GM18502 (cell line): Measurements from ENCODE around the gene CLDN16.

Source experiments
- ATAC-seq: cut with Tn5 transposase; IDR thresholded peaks from one replicate; pipeline ENCODE4 v1.9.1; 2021; ENCODE audit warnings: mild to moderate bottlenecking; ENCODE audit not compliant: unreplicated experiment, poor library complexity

The CLDN16 gene, protein sequence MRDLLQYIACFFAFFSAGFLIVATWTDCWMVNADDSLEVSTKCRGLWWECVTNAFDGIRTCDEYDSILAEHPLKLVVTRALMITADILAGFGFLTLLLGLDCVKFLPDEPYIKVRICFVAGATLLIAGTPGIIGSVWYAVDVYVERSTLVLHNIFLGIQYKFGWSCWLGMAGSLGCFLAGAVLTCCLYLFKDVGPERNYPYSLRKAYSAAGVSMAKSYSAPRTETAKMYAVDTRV

DNA sequence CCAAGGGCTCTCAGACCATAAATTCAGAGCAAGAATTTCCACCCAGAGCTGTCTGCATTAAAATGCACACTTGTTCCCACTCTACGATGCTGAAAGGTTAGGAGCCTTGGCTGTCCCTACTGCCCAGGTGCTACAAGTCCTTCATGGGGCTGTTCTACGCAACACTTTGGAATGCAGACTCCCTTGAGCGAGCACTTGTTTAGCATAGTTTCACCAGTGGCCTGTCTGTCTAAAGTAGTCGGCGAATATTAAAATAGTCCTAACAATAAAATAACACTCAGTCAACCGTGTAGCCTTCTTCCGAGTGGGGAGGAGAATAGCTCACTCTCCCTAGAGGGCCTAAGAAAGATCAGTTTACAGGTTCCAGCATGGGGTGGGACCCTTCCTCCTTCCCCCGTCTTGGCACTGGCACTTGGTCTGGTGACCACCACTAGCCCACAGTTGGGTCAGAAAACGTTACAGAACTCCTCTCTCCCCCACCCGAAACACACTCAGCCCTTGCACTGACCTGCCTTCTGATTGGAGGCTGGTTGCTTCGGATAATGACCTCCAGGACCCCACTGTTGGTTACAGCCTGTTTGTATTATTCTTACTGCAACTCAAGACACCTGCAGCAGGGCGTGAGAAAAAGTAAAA, at the start of gene CLDN16:
Gene CLDN16 (plus strand): TSS at position 586 of the 636 bp plus-strand sequence. CDS start 167 bp downstream, outside the sequence.
- no peak for ATAC-seq

DNA sequence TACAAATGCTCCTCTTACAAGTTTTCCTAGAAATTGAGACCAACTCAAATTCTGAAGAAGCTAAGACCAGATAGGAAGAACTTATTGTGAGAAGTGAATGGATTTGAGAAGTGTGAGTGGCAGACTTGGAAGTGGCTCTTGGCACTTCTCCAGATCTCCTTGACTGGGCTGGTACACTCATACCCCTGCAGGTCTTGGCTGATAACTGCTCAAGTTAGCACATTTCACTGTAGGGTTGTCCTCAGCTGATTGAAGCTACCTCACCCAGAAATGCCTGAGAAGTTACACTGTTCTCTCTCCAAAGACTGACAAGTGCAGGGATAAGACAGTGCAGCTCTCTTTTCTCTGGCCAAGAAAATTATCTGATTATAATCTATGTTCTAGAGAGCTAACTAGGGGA, 49.2 kb upstream of the CLDN16 start:
- ATAC-seq: no peak

DNA sequence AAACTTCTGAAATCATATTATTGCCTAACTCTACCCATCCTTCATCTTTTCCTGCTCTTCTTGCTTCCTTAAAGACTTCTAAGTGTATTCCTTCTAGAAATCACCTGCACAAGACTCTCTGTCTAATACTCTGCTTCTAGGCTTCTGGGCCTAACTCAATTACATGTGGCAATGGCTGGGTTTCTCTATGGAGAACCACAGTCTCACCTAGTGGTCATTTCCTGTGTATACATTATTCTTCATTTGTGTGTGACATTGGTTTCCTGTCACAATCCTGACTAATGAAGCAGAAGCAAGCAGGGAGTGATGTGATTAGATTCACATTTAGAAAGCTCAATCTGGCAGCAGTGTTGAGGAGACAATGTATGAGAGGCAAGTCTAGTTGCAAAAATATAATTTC, 48.8 kb upstream of the CLDN16 start:
- peak; percentile 86 for ATAC-seq

DNA sequence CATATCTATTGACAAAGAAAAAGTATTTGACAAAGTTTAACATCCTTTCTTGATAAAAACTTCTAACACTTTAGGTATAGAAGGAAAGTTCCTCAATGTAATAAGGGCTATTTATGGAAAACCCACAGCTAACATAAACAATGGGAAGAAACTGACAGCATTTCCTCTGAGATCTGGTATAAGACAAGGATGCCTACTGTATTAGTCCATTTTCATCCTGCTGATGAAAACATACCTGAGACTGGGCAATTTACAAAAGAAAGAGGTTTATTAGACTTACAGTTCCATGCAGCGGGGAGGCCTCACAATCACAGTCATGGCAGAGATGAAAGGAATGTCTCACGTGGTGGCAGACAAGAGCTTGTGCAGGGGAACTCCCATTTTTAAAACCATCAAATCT, 47.9 kb upstream of the CLDN16 start:
- no peak for ATAC-seq

DNA sequence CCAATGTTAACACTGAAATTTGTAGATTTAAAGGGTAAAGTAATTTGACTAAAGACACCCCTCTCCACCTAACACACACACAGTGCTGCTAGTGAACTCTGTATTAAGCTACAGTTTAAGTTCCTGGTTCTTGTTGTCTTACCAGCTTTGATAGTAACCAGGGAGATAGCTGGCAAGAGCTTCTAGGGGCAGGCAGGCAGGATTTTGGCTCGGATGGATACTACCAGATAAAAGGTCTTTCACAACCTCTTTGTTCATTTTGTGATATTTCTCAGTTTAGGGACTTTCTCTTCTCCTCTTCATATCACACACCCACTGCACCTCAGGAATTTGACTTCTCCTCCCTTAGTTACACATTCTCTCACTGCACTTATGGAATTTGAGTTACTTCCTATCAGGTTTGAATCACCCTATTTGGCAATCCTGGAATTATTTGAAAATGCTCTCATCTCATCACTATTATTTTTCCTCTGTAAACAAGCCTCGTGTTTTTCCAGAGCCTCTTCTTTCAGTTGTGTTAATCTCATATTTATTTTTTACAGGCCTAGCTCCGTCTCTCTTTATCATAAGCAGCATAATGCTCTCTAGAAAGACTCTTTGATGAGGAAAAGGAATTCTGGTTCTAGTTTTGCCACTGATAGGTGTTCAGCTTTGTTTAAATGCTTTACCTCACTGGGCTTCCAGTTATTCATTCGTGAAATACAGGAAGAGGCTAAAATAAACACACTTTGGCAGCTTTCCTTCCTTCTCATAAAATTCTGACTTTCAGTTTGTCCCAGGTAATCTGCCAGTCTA, 42.7 kb upstream of the CLDN16 start:
- ATAC-seq: no peak

DNA sequence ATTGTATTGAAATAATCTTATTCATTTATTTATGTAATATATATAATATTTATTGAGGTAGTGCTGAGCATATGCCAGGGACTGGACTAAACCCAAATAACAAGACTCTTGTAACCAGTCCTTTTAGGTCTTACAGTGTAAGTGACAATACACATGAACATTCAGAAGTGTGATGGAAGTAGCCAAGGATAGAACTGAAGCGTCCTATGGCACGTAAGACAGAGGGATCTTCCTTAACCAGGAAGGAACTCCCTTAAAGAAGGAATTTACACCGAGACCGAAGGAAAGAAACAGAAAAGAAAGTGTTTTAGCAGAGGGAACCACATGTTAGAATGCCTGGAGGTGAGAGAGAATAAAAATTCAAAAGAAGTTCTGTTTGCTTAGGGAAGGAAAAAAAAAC, 42.1 kb upstream of the CLDN16 start:
- ATAC-seq: no peak

DNA sequence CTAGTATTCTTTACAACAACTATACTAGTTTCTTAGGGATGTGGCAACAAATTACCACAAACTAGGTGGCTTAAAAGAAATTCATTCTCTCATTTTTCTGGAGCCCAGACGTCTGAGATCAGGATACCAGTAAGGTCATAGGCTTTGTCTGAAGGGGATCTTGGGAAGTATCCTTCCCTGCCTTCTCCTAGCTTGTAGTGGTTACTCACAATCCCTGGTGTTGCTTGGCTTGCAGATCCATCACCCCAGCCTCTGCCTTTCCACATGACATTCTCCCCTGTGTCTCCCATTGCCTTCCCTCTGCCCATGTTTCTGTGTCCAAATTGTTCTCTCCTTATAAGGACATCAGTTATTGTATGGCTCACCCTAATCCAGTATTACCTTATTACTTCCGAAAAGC, 41.4 kb upstream of the CLDN16 start:
- no peak for ATAC-seq

DNA sequence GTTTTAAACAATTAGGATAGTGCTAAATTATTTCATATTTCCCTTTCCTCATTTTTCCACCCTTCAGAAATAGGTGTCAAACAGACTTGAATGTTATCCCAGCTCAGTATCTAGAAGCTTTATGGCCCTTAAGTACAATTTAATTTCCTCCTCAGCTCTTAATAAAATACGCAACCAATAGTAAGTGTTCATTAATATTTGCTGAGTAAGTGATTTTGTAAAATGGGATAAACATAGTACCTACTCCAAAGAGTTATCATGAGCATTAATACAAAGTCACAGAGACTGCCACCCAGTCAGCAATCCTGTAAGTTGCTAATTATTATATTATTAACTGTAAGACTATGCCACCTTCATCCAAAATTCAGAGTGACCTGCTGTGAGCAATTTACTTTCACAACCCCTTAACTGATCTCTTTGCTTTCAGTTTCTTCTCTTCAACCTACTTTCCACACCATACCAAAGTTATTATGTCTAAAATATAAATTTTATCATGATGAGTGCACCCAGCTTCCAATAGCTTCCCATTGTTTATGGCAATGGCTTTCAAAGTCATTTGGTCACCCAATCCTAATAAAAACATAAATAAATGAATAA, 35.0 kb upstream of the CLDN16 start:
- ATAC-seq: no peak

DNA sequence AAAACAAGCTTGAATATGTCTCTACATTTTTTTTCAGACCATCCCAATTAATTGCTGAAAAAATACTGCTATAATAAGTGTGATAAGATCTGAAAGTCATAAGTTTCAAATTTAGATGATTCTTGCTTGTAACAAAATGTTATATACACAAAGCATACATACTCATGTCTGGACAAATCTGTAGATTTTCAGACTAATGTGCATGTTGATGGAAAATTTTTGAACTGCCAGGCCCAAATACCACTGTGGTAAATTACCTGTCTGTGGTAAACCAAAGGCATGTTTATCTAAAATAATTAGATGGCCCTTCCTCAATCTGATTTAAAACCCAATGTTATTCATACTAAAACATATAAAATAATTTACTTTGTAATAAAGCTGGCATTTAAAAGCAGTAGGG, 31.7 kb upstream of the CLDN16 start:
- no peak for ATAC-seq

DNA sequence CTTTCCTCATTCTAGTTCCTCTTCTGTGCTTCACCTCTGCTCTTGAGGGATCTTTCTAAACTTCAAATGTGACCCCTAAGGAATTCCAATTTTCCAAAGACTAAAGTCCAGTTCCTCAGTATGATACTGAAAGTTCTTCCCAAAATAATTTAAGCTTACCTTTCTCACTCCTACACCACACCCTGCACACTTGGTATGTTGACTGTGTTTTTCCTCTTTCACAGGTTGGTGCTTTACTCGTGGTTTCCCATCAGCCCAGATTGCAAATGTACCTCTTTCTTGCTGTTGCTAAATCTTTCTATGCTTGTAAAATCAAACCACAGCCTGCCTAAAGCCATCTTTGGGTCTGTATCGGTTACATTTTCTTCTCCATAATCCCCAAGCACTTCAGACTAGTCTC, 30.5 kb upstream of the CLDN16 start:
- no peak for ATAC-seq

DNA sequence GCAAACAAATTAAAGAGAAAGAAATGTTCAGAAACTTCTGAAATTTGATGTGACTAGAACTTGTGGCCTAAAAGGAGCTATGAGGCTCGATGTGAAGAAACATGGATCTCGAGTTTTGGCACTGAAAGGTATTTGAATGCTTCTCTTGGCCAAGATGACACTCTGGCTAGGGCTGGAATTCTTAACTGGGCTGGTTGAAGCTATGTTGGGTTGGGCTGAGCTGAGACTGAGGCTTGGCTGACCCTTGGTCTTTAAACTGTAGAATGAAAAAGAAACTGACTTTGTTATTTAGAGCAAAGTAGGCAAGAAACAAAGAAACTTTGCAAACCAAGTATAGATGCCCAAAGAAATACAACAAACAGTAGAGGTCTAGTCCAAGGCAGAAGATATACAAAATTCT, 28.1 kb upstream of the CLDN16 start:
- ATAC-seq: no peak

DNA sequence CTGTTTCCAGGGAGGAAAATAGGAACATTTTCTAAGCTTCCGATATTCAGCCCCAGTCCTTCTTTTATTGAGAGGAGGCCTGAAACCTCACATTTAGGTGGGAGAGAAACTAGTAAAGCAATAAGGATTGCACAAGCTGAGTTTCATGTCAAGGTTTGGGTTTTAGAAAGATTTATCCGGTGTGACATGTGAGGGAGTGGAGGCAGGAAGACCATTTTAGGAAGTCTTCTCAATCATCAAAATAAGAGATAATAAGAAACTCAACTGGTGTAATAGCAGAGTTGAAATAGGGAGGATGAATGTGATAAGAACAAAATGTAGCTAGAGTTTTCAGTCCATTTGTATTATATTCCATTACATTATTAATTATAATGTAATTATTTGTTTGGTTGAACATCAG, 27.7 kb upstream of the CLDN16 start:
- ATAC-seq: no peak

DNA sequence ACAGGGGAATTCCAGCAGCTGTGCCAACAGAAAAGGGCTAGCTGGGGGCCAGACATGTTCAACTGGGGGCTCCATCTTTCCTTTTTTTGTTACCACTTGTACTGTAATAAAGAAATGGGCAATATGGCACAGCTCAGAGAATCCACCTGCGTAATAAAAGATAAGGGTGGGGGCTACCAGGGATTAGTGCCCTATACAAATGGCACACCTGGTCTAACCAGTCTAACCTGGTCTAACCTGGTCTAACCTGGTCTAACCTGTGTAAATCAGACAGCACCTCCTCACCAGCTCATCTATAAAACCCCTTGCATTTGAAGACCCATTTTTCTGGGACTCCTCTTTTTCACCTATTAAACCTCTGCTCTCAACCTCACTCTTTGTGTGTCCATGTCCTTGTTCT, 26.2 kb upstream of the CLDN16 start:
- no peak for ATAC-seq

DNA sequence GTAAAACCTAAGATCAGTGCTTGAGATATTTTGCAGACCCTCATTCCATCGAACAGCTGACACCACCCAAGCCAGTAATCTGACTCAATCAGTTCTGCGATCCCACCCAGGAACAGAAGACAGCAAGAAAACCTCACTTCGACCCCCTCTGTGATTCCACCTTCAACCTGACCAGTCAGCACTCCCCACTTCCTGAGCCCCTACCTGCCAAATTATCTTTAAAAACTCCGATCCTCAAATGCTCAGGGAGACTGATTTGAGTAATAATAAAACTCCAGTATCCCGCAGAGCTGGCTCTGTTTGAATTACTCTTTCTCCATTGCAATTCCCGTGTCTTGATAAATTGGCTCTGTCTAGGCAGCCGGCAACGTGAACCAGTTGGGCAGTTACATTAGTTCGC, 25.7 kb upstream of the CLDN16 start:
- no peak for ATAC-seq

DNA sequence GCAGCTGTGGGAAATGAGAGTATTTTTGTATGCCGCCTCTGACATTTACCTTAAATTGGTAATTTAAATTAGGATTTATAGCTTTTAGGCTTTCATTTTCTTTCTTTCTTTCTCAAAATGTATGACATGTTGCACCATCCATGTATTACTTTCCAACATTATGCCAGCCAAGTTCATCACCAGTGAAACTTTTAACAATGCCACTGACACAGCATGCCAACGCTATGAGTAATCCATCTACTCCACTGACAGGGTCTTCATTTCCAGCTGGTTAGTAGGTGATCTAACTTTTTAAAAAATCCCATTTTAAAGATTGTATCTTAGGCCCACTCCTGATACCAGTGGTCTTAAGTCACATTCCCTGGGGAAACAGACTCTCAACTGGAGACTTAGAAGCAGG, 21.8 kb upstream of the CLDN16 start:
- no peak for ATAC-seq

DNA sequence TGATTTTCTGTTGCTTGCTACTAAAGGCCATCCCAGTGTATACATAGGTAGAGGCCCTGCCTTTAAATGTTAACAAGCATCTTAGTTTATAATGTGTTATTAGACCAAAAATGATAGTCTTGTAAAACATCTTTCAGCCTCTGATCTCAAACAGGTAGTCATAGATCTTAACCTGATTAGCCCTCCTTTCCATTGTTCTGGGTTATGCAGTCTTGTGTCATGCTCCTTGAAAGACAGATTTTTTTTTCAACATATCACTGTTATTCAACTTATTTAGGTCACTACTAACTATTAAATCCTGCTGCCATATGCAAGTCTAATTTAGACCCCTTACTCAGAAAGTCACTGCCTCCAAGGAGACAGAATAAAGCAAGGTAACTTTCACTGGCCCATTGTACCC, 19.1 kb upstream of the CLDN16 start:
- ATAC-seq: no peak

DNA sequence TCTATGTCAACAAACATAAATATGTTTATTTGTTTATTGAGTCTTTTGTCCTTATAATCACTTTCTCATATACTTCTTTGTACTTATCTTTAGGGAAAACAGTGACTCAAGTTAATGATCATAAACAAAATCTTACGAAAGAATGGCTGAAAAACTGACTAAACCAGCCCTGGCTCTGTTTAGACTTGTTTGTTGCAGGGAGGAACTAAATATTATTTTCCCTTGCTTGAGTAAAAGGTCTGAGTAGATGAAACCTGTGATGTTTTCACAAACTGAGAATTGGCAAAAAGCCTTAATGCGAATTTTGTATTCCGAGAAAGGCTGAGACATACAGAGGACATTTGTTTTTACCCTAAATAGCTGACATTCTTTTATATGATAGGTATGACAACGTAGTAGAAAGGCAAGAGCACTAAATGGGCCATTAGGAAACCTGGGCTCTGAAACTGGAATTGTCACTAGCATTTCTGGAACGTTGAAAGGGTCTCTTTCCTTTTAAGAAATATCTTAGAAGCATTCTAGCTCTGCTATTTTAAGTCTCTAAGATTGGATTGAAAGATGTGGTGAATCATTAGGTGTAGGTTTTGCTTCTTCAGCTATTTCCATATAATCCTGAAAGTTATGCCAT, 18.2 kb upstream of the CLDN16 start:
- no peak for ATAC-seq

DNA sequence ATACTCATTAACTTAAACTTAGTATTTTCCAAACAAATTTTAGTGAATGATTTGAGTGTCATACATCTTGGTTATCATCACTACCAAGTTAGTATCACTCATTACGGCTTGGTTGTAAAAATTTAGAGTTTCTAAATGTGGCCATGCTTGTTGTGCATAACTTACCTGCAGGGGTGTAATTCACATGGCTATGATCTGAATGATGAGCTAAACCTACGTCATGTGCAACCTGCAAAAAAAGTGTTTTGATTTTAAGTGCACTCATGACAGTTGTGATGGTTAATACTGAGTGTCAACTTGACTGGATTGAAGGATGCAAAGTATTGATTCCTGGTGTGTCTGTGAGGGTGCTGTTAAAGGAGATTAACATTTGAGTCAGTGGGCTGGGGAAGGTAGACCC, 17.6 kb upstream of the CLDN16 start:
- no peak for ATAC-seq

DNA sequence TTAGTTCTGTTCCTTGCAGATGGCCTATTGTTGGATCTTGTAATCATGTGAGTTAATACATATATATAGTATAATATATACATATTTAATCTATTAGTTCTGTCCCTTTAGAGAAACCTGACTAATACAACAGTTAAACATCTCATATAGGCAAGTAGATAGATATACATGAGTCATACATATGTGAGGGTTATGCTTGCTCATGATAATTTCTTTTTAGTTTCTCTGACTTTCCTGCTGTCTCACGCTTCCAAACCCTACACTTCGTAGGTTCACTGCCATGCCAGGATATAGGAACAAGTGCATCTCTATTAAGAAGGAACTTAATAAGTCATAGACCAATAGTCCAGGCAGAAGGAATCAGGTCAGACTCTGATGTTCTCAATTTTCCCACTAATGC, 16.8 kb upstream of the CLDN16 start:
- ATAC-seq: no peak

DNA sequence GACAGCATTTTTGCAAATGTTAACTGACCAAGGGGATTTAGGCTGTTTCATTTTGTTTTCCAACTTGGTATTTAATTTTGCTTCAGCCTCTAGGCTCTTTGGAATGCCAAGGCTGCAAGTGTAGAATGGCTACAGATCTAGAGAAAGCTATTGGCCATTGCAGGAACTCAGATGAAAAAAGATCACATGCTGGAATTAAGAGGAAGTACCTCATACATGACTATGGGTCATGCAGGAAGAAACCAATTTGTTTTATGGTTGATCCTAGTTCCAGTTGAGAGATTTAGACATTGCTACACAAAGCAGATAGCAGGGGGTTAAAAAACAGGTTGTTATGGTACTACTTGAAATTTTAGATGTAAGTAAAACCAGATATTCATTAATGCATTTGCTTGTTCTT, 12.7 kb upstream of the CLDN16 start:
- ATAC-seq: no peak

DNA sequence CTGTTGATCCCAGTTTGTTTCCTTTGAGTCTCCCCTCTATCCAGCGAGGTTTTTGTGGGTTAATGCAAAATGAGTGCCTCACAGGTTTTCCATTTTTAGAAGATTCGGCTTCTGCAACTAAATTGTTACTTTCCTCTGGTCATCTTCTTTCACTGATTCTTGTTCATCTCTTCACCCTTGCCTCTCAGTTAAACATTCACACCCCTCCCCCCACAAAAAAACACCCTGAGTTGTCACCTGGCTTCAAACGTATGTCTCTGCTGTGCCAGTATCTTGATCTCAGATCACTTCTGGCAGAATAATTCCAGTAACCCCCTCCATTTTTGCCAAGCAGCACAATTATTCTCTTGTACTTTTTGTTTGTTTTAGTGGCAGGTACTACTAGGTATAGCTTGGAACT, 12.3 kb upstream of the CLDN16 start:
- ATAC-seq: no peak
